NCI-H748 treated with DMSO at 0.1 percent for 48 hours (cell line): ENCODE measurements around the gene HOXA13.
A peak's percentile ranks its signal among the peaks of the same experiment; 100 is the strongest.

Experiments used
- DNase-seq: peaks from one replicate; lab custom pipeline; 2025; lab: John Stamatoyannopoulos, UW

The HOXA13 gene

DNA sequence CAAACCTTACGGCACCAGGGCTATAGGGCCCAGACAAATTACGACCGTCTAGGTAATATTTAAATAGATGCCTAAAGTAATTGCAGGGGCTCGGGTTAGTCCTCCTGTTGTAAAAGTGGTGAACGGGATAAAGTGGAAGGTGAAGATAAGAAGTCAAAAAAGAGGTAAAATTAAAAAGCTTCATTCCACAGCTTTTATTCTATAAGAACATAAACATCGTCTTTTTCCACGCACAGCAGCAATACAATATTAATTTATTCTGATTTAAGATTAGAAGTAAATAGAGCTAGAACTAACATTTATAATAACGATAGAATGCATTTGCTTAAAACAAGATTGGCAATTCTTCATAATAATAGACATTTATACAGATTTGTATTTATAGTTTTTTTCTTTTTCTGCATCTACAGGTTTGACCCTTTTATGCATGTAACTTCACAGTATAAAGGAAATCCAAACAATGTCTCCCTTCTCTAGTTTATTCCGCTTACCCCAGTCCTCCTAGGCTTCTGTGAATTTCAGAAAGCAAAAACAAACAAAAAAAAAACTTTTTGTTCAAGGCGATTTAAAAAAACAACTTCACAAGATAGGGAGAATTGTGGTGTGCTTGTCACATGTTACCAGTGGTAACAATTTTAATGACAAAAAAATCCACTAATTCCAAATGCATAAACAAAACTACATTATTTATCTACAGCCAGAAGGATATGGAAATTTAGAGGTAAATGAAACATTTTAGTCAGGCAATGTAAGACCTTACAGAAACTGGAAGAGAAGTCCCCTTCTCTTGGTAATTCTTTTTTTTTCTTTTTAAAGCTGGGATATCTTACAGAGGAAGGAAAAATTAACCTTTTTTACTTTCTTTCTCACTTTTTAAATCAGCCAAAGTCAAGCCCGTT, 29.2 kb downstream of the HOXA13 start:
- DNase-seq = no peak

DNA sequence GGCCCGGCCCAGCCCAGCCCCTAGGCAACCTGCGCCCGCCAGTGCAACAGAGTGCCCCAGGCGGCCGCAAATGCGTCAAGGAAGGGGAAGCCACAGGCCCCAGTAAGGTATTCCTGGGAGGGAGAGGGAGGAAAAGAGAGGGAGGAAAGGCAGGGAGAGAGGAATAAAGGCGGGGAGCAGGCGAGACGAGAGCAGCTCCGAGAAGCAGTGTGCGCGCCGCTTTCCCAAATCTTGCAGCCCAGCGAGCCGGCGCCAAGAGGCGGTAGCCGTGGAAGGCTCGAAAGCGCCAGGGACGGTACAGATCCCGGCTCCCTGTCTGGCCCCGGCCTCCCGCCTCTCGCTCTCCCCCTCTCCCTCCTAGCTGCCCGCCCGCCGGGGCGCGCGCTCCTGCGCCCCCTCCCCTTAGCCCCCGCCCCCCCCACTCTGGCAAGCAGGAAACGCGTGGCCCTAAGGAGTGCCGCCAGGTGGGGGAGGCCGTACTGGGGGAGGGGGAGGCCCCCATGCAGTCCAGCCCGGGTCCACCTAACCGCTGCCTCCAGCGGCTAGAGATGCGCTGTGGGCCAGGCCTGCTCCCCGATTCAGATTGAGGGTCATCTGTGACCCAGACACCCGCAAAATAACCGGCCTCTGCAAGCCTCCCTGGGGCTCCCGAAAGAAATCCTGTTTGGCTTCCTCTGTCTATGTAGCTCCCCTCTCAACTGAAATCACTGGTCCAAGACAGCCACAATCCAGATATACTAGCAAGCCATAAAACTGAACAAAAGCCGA, 30.0 kb downstream of the HOXA13 start:
- DNase-seq = peak; percentile 51

DNA sequence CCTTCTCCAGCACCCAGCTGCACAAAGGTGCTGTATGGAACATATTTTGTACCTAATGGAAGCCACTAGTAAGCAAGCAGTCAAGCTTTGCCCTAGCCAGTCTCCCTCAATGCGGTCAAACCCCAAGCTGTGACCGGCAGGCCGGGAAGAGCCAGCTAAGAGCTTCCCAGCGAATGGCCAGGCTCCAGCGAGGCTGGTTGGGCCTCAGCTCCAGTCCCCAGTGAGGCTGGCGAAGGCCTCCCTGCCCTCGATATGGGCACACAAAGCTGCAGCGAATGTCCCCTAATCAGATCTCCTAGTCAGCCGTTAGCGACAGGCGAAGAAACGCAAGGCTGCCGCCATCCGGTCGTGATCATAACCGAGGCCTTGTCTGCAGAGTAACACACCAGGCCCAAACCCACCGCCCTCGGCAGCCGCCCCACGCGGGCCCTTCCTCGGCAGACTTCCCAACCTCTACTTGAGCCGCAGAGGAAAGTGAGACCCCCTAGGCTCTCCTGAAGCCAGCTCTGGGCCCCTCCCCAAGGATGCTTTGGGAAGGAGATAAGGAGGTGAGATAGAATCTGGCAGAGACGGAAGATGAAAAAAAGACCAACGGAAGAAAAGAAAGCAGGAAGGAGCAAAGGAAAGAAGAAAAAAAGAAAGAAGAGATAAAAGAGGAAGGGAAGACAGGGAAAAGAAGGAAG, 31.5 kb downstream of the HOXA13 start:
- DNase-seq = no peak

DNA sequence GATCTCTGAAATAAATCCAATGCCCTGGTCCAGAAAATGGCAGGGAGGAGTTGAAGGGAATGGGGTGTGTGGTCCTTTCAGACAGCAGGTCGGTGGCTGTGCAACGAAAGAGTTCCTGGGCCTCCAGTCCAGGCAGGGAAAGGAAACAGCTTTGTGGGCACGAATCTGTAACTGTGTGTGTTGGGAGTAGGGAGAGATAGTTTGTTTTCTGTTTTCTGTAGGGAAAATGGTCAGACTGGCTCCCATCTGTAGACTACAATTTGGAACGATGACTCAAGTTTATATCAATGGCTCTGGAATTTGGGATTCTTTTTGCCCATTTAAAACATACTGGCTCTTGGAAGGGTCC, 32.0 kb downstream of the HOXA13 start:
- DNase-seq = no peak

DNA sequence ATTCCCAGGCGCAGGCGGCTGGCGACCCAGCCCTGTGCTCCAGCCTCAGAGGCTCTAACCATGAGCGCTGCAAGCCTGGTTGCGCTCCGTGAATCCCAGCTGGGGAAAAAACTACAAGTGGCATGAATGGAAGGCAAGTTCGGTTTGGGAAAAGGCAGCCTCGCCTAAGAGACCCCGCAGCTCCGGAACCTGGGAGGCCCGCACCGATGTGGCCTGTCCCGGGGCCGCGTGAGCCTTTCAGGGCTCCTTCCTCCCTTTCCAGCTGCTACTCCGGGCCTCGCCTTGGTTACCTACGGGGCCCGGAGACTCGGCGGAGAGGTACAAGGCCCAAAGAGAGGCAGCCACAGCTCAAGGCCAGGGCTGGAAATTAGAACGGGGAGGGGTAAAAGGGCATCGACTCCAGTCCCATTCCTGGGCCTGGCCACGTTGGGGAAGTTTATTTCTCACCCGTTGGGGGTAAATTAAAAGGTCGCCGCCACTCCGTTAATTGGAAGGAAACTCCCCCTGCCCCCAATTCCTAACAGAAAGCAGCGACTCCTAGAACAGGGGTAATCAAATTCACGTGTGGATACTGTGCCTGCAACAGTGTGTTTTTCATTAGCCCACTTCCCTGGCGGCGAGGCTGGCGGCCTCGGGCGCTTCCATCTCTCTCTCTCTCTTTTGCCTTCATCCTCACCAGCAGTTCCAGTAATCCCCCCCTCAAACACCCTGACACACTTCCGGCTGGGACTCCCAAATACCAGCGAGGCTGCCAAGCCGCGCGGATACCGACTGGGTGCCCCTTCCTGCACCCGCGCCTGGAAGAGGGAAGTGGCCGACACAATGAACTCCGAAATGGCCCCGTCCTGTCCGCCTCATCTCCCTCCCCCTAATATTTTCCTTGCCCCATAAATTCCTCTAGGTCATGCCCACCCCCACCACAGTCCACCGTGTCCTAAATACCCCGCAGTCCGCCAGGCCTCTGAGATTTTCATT, 33.1 kb downstream of the HOXA13 start:
- DNase-seq = no peak

DNA sequence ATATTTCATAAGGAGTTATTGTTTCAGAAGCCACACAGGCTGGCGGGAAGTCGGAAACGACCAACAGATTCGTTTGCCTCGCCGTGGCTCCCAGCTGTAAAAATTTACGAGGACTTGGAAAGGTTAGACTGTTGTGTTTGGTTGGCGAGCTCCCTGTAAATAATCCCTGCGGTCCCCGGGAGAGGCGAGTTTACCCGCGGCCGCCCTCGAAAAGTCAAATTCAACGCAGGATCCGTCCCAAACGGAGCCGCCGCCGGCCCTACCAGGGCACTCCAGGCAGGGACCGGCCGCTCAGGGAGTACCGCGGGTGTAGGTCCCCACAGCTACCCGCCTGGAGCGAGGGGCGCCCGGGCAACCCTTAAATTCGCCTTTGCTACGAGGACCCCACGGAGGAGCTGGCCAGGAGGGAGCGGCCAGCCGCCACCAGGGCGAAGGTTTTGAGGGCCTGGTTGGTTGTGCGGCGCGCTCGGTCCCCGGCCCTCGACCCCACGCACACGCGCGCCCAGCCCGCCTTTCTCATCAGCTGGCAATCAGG, 33.8 kb downstream of the HOXA13 start:
- DNase-seq = no peak

DNA sequence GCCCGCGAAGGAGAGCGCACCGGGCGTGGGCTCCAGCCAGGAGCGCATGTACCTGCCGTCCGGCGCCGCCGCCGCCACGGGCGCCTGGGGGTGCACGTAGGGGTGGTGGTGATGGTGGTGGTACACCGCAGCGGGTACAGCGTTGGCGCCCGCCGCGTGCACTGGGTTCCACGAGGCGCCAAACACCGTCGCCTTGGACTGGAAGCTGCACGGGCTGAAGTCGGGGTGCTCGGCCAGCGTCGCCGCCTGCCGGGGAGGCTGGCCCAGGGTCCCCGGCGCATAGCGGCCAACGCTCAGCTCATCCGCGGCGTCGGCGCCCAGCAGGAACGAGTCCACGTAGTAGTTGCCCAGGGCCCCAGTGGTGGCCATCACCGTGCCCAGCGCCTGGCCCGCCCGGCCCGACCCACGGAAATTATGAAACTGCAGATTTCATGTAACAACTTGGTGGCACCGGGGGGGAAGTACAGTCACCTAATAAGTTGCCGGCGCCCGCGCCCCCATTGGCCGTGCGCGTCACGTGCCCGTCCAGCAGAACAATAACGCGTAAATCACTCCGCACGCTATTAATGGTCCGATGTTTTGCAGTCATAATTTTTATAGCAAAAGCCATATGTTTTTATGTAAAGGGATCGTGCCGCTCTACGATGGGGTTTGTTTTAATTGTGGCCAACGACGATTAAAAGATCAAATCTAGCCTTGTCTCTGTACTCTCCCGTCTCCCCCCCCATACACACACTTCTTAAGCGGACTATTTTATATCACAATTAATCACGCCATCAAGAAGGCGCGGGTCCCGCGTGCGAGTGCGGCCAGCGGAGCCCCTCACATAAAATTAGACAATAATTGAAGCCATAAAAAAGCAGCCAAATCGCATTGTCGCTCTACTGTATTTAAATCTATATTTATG, 34.5 kb downstream of the HOXA13 start, which contains the start of gene HOXA9:
Gene HOXA9 (minus strand): TSS at position 449 of the 907 bp plus-strand sequence. CDS start 80 bp downstream, at position 369.
- no peak for DNase-seq

DNA sequence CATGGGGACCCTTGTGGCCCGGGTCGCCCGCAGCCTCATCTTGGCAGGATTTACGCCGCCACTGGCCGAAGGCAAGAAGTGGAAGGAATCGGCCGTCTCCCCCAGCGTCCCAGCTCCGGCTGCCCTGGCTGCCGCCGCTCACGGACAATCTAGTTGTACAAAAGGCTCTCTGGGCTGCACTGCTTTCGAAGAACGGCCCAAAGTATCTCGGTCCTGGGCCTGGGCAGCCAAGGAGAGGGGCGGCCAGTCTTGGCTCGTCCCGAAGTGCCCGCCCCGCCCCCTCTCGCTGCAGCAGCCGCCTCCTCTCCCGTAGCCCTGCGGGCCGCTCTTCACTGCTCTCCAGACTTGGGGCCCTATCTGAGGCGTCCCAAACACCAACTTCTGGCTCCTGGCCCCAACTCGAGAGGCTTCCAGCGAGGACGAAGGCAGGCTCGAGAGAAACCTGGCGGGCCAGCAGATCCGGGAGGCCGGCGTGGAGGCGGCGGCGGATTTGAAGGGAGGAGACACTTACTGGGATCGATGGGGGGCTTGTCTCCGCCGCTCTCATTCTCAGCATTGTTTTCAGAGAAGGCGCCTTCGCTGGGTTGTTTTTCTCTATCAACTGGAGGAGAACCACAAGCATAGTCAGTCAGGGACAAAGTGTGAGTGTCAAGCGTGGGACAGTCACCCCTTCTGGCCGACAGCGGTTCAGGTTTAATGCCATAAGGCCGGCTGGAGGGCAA, 35.4 kb downstream of the HOXA13 start:
- DNase-seq = no peak

DNA sequence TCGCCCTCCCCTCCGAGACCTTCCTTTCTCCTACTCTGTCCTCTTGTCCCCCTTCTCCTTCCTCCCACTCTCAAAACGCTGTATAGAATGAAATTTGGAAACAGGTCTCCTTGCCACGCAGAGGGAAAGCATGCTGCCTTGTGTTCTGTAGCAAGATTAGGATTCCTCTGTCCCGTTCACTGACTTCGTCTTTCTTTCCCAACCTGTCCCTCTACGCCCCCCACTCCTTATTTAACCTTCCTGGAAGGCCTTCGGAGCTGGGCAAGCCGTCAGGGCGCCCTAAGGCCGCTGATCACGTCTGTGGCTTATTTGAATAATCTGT, 35.9 kb downstream of the HOXA13 start:
- no peak for DNase-seq

DNA sequence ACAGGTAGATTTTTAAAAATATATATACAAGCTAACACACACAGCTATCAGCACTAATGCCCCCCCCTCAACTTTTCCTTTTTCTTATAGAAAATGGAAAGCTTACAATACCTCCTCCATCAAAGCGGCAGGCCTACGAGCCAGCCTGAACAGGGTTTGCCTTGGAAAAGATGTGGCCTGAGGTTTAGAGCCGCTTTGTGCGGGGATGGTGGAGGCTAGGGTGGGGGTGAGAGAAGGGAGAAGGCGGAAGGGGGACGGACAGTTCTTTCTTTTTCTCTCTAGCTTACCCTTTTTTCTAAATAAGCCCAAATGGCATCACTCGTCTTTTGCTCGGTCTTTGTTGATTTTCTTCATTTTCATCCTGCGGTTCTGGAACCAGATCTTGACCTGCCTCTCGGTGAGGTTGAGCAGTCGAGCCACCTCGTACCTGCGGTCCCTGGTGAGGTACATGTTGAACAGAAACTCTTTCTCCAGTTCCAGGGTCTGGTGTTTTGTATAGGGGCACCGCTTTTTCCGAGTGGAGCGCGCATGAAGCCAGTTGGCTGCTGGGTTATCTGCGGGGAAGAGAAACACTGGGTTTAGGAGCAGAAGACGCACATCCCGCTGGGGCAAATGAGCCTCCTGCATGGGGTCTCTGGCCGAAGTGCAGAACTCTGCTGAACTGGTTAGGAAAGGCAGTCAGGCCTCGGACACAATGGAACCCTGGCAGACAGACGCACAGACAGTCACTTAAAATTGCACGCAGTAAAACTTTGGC, 36.4 kb downstream of the HOXA13 start:
- no peak for DNase-seq

DNA sequence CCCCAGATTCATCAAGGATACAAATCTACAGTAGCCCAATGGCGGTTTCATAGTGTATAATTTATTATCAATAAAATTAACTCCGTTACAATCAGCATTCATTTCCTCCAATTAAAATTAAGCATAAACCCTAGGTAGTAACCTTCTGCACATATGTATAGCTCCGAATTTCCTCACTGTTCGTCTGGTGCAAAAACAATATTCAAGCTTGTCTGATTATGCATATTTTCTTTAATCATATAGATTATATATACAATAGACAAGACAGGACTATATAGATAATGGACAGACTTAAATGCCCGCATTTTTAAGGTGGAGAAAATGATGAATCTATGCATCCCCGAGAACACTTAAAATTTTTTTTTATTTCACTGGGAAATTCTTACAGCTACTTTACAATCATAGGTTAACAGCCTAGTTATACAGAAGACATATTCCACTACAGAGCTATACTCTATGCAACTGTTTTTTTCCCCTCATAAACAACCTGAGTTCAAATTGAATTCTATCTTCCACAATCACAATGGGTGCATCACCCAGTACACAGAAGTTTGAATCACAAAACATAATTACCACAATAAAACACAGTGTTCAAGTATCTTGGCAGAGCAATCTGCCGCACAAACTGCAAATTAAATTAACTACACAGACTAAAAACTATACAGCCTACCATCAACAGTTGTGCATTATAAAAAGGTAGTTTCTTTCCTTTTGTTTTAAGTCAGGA, 37.2 kb downstream of the HOXA13 start:
- DNase-seq = no peak

DNA sequence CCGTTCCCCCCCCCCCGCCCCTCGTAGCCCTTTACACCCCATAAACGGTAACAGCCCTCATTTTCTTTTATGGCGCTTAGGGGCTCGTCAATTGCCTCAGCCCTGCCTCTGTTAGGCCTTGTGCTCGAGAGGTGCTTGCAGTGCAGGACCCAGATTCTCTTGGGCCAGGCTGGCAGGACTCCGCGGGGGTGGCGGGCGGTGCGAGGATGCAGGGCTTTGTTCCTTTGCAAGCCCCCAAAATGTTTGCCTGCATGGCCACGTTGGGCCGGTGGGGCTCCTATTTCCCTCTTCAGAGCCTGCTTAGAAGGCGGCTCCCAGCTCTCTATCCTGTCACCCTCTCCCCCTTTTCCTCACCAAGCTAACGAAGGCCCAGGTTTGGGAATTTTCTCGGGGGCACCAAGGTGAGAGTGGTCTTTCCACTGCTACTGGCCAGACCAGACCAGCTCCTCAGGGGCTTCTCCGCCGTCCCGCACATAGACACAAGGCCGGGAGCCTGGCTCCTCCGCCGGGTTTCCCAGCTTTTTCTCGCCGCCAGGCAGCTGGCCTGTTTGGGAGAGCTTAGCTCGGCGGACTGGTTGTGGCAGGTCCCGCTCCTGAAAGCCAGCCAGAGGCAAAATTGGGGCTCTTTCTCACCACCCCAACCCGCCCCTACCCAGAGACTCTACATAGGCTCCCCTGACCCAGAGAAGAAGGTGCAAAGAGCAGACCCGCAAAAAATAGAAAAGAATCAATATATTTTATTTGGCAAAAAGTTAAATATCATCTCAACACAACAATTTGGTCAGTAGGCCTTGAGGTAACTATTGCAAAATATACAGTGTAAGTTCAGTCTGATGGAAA, 38.0 kb downstream of the HOXA13 start:
- DNase-seq = no peak

DNA sequence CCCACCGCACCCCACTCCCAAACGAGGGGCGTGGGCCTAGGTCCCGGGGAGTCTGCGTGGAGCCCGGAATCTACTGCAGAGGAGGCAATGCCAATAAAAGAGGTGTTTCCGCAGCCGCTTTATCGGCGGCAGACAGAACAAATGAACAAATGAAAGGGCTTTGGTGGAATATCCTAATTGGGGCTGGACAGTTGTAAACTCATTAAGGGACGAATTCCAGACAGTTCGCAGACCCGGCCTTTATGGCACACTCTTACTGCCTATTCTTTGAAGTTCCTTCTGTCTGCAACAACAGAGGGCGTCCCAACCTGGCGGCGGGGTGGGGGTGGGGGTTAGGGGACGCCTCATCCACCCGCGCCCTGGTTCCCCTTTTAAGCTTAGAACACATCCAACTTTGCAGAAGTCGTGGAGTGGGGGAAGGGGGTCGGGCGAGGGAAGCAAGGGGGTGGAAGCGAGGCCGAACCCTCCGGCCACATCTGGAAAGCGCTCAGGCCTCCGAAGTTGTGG, 38.6 kb downstream of the HOXA13 start:
- DNase-seq = no peak

DNA sequence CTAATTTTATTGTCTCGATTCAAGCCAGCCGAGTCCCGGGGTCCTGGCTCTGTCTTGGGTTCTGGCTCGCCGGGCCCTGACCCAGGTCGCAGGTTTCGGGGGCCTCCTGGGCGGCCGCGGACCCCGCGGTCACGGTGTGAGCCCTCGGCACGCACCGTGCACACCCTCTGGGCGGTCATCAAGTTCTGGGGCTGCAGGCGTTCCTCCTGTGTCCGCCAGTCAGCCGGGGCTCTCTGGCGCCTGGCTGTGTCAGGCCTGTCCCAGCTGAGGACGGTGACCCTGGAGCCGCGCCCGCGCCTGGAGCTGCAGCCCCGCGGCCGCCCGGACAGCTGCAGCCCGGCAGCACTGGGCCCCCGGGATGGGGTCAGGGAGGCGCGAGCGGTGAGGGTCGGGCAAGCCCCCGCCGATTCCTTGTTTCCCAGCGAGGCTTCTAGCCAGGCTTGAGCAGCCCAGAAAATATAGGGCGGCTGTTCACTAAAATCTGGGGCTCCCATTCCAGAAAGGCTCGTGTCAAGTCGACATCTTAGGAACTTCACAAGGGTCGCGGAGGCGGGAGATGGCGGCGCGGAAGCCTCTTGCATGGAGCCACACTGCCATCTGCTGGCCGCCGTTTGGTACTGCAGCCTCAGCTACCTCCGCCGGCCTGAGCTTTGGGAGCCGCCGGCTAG, 39.2 kb downstream of the HOXA13 start:
- peak; percentile 62 for DNase-seq

DNA sequence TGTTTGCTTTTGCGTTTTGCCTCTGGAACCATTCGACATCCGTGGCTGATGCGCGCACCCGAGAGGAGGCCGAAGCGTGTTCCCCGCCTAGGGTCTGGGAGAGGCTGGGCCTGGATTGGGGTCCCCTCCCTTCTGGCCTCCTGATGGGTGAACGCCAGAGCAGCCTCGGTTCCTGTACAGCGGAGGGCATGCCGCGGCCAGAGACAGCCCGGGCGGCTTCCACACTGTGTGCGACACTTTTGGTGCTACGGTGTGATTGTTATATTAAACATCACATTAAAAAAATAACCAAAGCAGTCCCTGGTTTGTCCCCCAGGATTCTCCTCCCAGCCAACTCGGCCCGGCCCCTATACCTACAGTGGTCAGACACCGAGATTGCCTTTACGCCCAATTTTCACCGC, 39.7 kb downstream of the HOXA13 start:
- no peak for DNase-seq
